ENCODE data around the gene RHOH.

RHOH gene

DNA sequence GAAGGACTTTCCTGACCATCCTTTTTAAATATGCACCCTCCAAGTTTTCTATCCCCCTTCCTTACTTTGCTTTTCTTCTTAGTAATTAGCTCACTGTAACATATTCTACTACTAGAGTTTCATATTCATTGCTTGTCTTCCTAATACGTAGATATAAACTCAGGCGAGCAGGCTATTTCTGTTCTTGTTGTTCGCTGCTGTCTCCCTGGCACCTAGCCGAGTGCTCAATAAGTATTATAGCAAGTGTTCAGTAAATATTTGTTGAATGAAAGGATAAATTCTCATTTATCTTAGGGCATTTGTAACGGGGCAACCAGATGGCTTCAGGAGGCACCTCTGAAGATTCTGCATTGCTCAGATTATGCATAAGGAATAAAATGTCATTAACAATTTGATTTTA is 6.8 kb upstream of the RHOH start:
- DNase-seq: peak; percentile 46

DNA sequence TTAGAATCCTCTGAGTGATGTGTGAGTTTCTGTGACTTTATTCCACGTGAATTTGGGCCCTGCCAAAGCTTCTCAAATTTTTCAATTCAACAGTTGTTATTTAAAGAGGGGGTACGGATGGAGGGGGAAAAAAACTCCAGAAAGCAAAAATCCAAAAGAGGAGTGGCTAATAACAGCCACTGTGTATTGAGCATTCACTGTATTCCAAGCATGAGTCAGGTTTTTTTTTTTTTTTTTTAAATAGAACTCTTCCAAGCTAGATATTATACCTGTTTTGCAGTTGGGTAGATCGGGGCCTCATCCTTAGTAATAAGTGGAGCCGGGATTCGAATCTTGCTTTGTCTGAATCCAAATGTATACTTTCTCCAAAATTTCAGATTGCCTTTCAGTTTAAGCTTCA is 6.4 kb upstream of the RHOH start:
- no peak for DNase-seq

DNA sequence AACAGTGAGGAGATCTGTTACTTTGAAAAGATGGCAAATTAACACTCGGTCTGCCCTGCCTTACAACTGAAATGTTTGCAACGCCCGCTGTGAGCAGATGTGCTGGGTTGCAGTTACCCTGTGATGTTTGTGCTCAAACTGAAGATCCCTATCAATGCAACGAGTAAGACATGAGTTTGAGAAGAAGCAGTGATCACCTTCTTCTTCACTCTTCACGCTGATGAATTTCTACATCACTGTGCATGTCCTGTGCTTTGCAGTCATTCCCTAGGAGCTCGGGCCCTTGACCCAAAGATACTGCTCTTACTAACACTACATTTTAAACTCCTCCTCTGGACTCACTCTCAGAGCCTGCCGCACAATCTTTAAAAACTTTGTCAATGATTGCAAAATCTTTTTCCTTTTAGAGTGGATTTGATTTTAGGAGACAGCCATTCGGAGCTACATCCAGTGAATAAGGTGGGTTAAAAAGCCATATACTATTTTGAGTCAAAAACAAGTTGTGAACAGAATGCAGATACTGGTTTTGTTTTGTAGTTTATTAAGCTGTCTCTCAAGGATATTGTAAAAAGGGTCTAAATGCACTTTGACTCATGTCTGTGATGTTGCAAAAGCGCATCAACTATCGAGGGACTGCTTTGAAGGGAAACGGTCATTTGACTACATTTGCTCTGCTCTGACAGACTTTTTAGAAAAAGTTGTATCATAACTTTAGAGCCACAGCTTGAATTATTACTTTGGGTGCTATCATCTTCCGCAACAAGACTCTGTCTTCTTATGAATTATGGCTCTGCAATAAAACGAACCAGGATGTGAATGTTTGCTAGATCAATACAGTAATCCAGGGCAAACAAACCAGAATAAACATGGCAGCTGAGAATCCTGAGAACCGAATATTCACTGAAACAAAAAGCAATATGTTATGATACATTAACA is 5.7 kb upstream of the RHOH start:
- peak; percentile 32 for DNase-seq

DNA sequence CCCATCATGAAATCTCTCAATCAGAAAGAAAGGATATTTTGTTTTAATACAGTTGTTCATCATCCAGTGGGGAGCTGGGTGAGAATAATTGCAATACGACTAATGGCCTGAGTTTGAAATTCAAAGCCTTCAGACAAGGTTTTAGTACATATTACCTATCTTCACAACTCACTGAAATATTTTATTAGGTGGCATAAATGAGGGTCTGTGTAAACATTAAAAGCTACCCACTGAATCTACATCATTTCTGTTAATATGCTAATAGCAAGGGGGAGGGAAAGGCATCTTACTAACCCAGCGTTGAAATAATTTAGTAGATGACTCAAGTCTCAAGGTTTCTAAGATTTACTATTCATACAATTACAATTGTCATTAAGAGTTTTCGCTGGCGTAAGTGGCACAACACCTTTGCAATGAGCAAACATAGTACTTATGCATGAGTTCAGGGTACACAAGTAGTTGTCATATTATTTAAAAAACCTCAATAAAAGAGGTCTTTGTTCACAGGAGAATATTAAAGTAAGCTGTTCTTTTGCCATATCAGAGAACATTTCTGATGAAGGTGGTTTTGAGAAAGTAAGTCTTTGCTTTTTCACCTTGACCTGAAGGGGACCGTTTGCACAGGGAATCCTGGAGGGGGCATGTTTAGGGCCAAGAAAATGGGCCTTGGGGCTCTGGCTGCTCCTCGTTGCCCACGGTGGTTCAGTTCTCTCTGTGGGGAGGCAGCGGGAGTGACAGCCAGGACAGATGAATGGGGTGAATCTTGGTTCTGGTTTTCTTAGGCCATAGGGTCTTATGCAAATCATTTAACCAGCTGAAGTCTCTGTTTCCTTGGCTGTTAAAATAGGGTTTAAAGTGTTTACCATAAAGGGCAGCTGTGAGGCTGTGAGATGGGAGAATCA is 4.5 kb upstream of the RHOH start:
- DNase-seq: no peak

DNA sequence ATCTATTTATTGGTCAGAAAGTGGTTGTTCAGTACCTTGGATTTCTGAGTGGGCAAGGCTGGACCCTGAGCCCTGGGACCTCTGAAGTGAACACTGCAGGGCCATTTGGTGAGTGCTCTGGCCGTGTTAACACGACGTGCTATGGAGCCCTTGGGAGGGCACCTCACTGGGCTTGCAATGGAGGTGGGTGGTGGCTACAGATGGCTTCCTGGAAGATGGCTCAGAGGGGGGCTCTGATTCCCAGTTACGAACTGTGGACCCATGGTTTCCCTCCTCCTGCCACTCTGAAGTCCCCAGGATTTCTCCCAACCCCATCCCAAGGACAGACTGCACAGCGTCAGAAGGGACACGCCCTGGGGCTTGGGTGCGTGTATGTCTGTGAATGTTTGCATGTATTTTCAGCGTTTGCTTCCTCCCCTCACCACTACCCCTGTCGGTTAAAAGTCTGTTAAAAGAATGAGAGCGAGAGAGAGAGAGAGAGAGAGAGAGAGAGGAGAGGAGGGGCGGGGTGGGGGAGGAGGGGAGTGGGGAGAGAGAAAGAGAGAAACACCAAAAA is 3.7 kb upstream of the RHOH start:
- DNase-seq: no peak

DNA sequence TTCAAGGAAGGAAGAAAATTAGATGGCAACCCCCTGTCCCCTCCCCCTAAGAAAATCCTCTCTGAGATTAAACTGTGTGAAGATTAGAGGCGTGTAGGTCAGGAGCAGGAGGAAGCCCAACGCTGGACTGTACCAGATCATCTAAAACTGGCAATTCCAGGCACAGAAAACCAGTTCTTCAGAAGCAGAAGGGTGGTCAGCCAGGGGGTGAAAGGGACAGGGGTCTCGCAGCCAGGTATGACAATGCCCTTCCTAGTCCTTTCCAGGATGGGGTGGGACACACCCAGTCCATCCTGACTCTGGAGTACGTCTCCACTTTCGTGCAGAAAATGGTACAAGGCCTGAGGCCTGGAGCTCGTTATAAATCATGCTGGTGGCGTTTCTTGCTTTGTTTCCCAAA is 3.3 kb upstream of the RHOH start:
- DNase-seq: no peak

DNA sequence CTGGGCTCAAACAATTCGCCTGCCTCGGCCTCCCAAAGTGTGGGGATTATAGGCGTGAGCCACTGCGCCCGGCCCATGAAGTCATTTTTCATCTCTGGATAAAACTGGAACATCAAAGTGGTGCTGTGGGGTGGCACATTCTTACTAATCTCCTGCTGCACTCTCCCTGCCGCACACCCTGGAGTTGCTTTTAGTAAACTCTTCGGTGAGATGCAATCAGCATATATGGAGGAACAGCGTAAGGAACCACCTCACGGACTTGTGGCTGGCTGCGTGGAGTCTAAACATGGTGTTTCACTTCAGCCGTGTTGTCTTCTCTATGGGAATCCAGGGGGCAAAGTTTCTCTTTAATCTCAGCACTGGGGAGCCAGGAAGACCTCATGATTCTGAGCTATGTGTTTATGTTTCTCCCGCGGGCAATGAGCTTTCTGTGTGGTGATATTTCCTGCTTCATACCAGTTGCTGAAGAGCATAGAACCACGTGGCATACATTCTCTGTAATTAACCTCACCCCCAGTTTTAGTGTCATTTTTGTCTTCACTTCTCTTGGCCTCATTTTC is 2.1 kb upstream of the RHOH start:
- no peak for DNase-seq

DNA sequence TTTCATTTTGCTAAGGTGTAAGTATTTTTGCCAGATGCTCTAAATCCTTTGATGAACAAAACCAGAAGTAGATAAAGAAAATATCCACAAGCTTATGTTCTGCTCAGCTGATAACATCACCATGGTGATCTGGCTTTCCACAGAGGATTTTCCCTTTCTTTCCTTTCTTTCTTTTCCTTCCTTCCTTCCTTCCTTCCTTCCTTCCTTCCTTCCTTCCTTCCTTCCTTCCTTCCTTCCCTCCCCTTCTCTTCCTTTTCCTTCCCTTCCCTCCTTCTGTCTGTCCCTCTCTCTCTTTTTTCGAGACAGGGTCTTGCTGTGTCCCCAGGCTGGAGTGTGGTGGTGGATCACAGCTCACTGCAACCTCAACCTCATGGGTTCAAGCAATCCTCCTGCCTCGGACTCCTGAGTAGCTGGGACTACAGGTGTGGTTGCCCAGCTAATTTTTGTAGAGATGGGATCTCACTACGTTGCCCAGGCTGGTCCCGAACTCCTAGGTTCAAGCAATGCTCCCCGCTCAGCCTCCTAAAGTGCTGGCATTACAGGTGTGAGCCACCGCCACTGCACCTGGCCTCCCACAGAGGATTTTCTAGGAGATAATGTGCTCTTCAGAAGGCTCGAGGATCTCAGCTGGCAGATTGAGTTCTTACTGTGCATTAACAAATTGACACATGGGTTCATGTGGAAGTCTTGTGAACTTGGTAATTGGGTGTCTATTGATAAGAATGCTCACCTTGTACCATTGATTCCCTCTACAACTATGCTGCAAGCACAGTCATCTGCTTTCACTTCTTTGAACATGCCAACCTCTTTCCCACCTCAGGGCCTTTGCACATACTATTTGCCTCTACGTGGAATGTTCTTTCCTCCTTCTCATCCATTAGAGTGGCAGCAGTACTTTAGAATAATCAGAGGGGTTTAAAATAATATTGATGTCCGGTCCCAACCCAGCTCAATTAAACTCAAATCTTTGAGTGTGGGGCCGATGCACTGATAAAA is 1.4 kb upstream of the RHOH start:
- no peak for DNase-seq

DNA sequence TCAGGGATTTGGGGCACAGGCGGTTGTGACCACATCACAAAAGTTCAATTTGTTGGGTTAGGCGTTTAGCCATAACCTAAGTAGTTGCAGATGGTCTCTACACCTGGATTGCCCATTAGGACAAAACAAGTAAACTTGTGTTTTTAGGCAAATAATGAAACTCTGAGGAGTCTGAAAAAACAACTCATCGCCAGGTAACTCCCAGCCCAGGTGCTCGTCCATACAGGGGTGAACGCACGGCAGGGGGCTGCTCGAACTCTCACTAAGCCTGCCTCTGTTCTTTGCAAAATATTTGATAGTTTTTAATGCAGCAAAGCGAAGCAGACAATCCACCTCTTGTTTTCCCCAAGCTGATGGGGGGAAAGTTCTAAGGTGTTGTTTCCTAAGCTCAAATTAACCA is 559 bp upstream of the RHOH start:
- no peak for DNase-seq

DNA sequence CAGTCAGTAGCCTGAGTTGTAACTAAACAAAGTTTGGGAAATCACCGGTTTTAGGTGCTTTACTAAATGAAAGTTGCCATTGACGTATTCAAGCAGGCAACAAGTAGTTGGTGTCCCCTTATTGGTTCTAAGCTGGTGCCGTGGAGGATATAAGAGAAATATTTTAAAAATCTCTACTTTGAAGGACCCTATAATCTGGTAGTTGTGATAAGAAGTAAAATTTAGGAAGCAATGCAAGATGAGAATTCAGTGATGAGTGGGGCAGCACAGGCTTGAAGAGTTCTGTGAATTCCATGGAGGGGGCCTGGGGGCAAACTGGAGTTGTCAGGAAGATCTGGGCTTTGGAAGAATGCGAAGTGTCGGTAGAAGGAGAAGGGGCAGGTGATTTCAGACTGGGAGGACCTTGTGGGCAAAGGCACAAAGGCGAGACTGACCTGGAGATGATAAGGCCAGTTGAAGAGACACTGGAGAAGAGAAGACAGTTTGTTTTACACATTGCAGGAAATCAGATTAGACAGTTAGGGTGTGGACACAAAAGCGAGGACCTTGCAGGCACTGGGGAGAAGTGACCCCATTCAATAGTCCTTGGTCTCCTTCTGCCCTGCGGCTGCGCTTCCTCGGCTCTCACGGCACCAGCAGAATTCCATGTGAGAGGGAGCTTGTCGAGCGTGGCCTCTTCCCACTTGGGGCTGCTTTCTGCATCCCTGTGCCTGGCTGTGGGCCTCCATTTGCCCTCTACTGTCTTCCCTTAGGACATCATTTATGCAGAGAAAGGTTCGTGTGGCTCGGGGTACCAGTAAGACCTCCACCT is 1.3 kb downstream of the RHOH start:
- no peak for DNase-seq

DNA sequence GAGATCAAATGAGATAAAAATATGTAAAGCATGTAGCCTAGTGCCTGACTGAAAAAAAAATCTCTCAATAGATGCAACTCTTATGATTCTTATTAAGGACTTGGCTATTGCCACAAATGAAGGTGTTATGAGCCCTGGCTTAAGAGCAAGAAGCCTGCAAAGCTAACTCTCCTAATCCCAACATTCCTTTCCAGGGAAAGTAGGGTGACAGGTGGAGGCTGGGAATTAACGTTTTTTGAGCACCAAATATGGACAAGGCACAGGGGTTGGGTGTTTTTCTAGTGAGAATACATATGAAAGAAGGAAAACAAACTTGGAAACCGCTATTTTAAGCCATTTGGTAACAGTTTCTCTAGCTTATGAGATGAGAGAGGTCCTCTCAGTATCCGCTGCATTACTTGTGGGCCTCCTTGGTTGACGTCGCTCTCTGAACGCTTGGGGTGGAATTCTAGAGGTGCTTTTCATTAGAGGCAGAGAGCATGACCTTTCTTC is 2.4 kb downstream of the RHOH start:
- no peak for DNase-seq

DNA sequence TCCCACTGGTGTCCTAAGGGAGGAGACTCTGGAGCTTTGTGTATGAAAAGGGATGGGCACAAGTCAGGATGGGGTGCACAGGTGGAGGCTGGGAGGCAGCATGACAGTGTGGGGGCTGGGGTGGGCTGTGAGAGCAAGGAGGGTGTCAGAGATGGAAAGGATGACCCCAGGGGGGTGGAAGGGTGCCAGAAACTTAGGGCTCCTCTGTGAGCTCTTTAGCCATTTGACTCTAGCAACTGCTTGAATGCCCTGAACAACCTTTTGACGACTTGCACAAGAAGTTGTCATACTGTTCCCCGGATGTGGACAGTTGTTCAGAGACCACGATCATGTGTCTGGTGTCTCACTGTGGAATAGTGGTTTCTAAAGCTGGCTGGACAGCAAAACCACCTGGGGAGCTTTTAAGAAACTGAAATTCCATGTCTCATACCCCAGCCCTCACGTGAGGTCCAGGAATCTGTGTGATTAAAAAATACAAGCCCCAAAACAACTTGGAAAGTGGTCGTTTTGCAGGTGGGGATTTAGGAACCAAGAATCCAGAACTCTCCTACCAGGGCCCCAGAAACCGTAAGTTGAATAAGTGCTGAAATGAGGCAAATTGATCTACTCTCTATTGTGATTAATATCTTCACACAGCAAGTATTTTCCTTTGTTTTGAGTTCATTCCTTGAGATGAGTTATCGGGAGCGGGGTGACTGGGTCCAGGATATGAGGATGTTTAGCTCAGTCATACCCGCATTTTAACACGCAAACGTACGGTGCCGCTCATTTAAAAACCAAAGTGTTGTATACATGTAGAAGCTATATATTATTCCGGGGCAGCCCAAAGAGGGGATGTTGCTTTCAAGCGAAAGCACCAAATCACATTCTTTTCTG is 3.4 kb downstream of the RHOH start:
- no peak for DNase-seq

DNA sequence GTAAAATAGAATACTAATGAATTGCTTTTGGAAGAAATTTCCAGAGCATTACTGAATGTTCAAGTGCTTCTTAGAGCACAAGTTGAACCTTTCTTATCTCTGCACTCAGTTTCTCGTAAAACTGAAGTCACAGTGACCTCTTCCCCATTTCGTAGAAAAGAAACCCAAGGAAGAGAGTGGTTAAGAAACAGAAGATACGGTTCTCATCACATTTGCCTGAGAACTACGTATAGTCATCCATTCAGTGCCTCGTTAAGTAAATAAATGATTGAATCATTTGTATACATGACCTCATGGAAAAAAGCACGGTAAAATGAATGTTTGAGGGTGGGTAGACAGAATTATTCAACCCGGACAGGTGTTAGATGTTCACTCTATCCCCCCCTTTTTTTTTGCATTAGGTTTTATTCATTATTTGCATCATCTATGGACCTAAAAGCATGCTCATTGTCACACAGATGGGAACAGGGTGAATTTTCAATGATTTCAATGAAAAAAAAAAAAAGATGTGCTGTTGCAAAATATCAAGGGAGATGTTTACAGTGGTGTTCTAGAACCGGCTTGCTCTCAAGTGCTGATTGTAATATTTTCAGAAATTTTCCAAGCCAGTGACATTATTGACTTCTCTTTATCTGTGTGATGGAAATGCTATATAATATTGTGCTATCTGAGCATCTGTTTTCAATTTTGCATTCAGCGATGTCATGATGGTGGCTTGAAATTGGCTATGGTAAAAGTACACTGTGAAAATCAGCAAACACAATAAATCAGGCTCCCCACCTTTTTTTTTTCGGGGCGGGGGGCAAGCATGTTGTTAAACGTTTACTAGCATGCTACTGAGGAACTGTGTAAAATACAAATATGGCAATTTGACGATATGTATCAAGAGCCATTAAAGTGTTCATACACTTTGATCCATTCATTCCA is 4.3 kb downstream of the RHOH start:
- DNase-seq: no peak

DNA sequence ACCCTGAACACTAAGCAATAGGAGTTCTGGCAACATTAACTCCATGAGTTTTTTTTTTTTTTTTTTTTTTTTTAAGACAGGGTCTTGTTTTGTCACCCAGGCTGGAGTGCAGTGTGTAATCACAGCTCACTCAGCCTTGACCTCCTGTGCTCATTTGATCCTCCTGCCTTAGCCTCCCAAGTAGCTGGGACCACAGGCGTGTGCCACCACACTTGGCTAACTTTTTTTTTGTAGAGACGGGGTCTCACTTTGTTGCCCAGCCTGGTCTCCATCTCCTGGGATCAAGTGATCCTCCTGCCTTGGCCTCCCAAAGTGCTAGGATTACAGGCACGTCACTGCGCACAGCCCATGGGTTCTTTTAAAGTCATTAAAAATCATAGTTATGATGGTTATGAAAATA is 5.1 kb downstream of the RHOH start:
- DNase-seq: no peak

DNA sequence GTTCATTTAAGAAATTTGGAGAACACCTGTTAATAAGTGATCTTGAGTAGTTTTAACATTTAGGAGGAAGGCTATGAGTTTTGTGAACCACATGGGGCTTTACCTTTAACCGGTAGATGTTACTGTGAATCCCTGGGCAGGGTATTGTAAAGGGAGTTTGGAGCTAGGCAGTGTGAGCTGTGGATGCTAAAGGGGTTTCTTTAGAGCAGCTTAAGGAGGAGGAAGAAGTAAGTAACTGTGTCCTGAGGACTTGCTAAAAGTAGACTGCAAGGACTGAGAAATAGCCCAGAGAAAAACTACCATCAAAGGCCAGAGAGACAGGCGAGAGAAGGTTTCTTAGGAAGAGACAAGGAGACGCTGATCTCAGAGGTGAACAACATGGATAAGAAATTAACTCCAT is 5.6 kb downstream of the RHOH start:
- DNase-seq: no peak

DNA sequence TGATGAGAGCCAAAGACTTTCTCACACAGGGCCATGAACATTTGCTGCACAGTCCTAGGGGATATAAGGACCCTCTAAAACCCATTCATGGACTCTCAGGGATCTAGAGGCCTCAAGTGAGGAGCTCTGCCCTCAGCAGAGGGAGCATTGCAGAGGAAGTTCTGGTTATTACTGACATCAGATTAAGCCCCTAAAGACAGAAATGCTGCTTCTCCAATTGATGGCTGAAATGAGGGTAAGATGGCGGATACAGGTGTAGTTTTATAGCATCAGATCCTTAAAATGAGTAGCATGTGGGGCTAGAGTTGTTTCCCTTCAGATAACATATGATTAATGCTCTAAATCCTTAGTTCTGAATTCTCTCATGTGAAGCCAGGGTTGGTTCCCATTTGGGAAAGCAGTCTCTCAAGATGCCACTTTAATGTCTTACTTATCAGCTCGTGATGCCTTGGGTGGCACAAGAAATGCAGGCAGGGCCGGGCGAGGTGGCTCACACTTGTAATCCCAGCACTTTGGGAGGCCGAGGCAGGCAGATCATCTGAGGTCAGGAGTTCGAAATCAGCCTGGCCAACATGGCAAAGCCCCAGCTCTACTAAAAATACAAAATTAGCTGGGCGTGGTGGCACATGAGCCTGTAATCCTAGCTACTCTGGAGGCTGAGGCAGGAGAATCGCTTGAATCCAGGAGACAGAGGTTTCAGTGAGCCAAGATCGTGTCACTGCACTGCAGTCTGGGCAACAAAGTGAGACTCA is 7.9 kb downstream of the RHOH start:
- DNase-seq: no peak

DNA sequence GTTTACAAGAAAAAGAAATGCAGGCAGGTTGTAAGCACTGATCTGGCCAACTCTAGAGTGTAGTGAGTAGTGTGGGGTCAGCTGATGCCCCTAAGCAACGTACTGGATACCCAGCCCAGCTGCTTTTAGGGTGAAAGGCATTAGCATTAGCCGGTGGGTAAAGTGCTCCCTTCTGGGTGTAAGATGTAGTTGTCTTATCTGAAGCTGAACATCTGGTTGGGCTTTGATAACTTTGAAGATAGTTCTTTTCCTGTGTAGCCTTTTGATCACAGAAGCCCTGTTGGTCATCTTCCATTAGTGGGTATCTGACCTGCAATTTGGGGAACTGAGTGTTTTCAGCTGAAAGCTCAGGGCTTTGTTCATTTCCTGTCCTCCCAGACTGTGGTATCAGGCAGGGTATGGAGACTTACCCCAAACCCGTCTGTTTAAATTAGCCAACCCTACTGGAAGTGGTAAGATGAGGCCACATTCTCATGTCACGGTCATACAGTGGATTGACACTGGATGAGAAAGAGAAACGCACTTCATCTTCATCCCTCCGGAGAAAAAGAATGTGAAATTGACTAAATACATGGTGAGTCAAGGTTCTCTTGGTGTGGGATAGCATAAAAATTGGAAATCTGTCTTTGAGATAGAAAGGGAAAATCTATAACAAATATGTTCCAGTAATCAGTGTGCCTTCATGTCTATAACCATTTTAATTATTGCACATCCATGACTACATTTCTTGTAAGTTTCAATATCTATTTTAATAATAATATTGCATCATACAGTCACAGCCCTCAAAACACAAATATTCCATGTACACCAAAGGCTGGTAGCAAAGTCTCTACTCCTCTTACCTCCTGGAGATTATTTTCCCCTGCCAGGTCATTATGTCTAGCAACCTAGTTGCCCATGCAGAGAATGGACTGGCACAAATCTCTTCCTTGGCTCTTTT is 8.7 kb downstream of the RHOH start:
- DNase-seq: no peak
